ENCODE results near the gene ATP8B3.

Gene ATP8B3

GRCh38 chr19:1817553-1818179, 5.6 kb upstream of the ATP8B3 start:
- FAIRE-seq, result no peak
- DNase-seq (ENCODE audit: extremely low spot score, insufficient read length, low read depth), result no peak

GRCh38 chr19:1816530-1817298, 4.6 kb upstream of the ATP8B3 start:
- FAIRE-seq (no peak), DNase-seq (ENCODE audit: extremely low spot score, insufficient read length, low read depth) (no peak)

- DNase-seq (ENCODE audit: extremely low spot score, insufficient read length, low read depth) (no peak), FAIRE-seq (no peak)
These were observed 3.8 kb upstream of the ATP8B3 start for GRCh38 chr19:1815605-1816529.

GRCh38 chr19:1814833-1815604, 2.9 kb upstream of the ATP8B3 start:
- FAIRE-seq (no peak), DNase-seq (ENCODE audit: extremely low spot score, insufficient read length, low read depth) (no peak)

DNA sequence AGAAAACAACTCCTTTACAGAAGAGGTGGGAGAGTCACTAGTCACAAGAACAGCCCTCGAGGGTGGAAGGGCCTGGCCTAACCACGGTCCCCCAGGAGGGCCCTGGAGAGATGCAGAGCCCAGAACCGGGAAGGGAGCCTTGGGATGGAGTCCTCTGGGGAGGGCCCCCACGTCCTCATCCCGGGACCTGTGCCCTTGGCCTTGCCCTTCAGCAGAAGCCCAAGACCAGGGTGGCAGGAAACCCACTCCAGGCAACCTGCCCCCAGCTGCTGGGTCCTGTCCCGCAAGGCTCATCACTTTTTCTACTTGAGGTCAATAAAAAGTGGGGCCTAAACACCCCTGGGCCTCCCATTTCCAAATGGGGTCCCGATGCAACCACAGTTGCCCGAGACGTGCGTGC, 2.3 kb upstream of the ATP8B3 start:
- no peak for FAIRE-seq
- DNase-seq (ENCODE audit: extremely low spot score, insufficient read length, low read depth), result no peak

DNA sequence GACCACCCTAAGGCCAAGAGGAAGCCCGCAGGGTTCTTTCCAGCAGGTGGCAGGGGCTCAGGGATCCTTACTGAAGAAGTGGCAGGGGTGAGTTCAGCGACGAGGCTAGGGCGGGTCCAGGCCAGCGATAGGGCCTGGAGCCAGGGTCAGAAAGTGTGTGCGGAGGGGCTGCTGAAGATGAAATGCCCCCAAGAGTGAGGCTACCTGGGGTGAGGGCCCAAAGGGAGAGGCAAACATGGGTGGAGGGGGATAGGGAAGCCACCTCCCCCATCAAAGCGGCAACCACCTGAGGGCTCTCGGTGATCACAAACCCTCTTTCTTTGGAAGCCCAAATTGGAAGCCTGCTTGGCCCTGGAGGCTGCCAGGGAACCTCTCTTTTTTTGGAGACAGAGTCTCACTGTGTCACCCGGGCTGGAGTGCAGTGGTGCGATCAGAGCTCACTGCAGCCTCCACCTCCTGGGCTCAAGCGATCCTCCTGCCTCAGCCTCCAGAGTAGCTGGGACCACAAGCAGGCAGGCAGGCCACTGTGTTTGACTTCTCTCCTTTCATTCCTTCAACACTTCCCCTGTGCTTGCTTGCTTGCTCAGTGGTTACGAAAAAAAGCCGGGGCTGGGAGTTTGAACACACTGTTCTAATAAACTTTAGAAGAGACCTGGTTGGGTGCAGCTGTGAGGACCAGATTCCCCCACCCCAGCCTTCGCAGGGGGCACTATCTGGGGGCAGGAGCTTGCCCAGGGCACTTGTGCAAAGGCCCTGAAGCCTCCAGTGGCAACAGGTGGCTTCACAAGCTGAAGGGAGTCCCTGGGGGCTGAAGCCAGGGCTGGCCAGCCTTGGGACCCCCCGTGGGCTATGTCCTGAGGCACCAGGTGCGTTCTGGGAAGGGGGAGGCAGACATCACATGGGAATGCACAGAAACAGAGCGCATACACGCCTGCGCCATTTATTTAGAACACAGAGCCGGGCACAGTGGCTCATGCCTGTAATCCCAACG, 1.4 kb upstream of the ATP8B3 start:
- FAIRE-seq (no peak), DNase-seq (ENCODE audit: extremely low spot score, insufficient read length, low read depth) (no peak)

GRCh38 chr19:1812426-1813191, 533 bp upstream of the ATP8B3 start:
- DNase-seq (ENCODE audit: extremely low spot score, insufficient read length, low read depth), result peak; percentile 87
- peak; percentile 96 for FAIRE-seq

GRCh38 chr19:1811472-1811894, 593 bp downstream of the ATP8B3 start:
- DNase-seq (ENCODE audit: extremely low spot score, insufficient read length, low read depth) (no peak), FAIRE-seq (no peak)

- FAIRE-seq (no peak), DNase-seq (ENCODE audit: extremely low spot score, insufficient read length, low read depth) (no peak)
These were observed 1.5 kb downstream of the ATP8B3 start for GRCh38 chr19:1810439-1811160.

DNA sequence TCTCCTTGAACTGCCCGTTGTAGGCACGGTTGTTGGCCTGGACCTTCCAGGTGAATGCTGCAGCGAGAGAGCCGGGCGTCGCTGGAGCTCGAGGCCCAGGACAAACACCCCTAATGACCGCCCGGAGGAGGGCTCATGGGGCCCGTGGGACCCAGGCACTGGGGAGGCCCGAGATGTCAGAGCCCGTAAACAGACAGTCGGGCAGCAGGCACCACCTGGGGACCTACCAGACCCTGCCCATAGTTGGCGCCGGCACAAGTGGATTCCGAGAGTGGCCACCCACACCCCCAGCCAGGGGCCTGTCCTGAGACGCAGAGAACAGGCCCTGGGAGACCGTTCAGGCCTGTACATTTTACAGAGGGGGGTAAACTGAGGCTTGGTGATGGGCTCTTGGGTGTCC, 2.4 kb downstream of the ATP8B3 start:
- FAIRE-seq (no peak), DNase-seq (ENCODE audit: extremely low spot score, insufficient read length, low read depth) (no peak)

DNA sequence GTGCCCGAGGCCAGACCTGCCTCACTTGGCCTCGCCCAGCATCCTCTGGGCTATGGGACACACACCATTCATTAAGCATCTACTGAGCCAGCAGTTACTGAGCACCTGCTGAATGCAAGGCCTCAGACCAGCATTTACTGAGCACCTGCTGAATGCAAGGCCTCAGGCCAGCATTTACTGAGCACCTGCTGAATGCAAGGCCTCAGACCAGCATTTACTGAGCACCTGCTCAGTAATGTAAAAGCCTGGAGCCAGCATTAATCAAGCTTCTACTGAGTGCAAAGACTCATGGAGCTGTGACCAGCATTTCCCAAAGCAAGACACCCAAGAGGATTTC, 3.7 kb downstream of the ATP8B3 start:
- DNase-seq (ENCODE audit: extremely low spot score, insufficient read length, low read depth) (no peak), FAIRE-seq (no peak)

GRCh38 chr19:1807695-1808394, 4.2 kb downstream of the ATP8B3 start:
- DNase-seq (ENCODE audit: extremely low spot score, insufficient read length, low read depth) (no peak), FAIRE-seq (no peak)

DNA sequence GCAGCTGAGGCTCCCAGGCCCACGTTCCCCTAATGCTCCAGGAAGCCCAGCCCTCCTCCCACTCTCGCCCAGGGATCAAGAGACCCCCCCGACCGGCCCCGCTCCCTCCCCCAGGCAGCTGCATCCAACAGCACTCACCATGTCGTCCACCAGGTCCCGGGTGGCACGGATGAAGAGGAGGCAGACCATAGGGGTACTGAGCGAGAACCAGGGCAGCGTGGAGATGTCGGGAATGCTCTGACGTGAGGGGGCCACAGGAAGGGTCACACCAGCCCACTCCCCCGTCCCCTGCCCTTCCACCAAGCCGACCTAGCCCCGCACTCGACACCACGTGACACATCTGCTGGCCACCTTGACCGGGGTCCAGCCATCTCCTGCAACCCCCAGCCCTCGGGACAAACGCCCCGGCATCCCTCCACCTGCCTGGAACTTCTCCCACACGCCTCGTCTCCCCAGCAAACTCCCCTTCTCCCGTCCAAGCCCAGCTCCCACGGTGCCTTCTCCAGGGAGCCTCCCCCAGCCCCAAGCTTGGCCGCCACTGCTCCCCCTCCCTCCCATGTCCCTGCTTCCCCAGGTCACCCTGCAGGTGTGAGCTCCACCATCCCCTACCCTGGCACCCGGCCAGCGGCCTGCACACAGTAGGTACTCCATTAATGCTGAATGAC, 4.9 kb downstream of the ATP8B3 start:
- DNase-seq (ENCODE audit: extremely low spot score, insufficient read length, low read depth) (no peak), FAIRE-seq (no peak)

GRCh38 chr19:1806184-1807029, 5.7 kb downstream of the ATP8B3 start:
- DNase-seq (ENCODE audit: extremely low spot score, insufficient read length, low read depth) (no peak), FAIRE-seq (no peak)

GRCh38 chr19:1805401-1806183, 6.5 kb downstream of the ATP8B3 start:
- FAIRE-seq (no peak), DNase-seq (ENCODE audit: extremely low spot score, insufficient read length, low read depth) (no peak)

Measured in GM18507 (cell line).